Calu3 (cell line): Measurements from ENCODE around the gene STX8. TPM values are rescaled to one million over a fixed set of nuclear protein-coding genes. Genes with fewer than 3 reads are reported as not detected.

Experiments
- BruUV-seq: library from RNA; stranded (reverse); fragments of 400-500 nt; replicated peaks from 2 replicates; lab custom pipeline; 2021; lab: Mats Ljungman, UMichigan
- CTCF ChIA-PET: fragments of 300-600 bp; sonication (Branson Sonifier 250); formaldehyde crosslinking; loops from one replicate; lab custom pipeline; 2022; ENCODE audit warnings: antibody characterized with exemption; lab: Charles Lee
- DNase-seq: peaks from one replicate; pipeline ENCODE4 v3.0.0; 2022
- H3K27ac Mint-ChIP-seq: one replicate; pipeline ENCODE4 v1.8.0; 2022; ENCODE audit warnings: mixed read lengths; ENCODE audit not compliant: unreplicated experiment
- H3K27me3 Mint-ChIP-seq: one replicate; pipeline ENCODE4 v1.8.0; 2022; ENCODE audit warnings: mixed read lengths; ENCODE audit not compliant: unreplicated experiment
- H3K36me3 Mint-ChIP-seq: one replicate; pipeline ENCODE4 v1.8.0; 2022; ENCODE audit warnings: mild to moderate bottlenecking, moderate library complexity, mixed read lengths; ENCODE audit not compliant: insufficient read depth, unreplicated experiment
- H3K4me1 Mint-ChIP-seq: one replicate; pipeline ENCODE4 v1.8.0; 2022; ENCODE audit warnings: mild to moderate bottlenecking, low read depth, mixed read lengths; ENCODE audit not compliant: unreplicated experiment
- H3K4me3 Mint-ChIP-seq: one replicate; pipeline ENCODE4 v1.8.0; 2022; ENCODE audit warnings: mild to moderate bottlenecking, low read depth, moderate library complexity, mixed read lengths; ENCODE audit not compliant: unreplicated experiment
- H3K9me3 Mint-ChIP-seq: one replicate; pipeline ENCODE4 v1.8.0; 2022; ENCODE audit warnings: low read depth, mixed read lengths; ENCODE audit not compliant: unreplicated experiment
- CTCF ChIP-seq: fragments of 200-600 bp; IDR thresholded peaks from one replicate; pipeline ENCODE4 v1.8.0; 2022; ENCODE audit warnings: antibody characterized with exemption; ENCODE audit not compliant: unreplicated experiment
- intact Hi-C: fragments of 100-400 bp; cut with micrococcal nuclease; formaldehyde crosslinking; loops from one replicate; pipeline ENCODE4 v1.10.0; 2022; ENCODE audit not compliant: unreplicated experiment
- total RNA-seq: library from RNA; stranded (reverse); gene quantifications from 2 replicates; pipeline ENCODE4 v1.2.3, GENCODE V29; 2022

Gene STX8
- total RNA-seq, 1 experiment from 2014 or later, result 32.4 TPM

- H3K27me3 Mint-ChIP-seq, result no peaks in the 10 kb centered on the region
- no peaks in the 10 kb centered on the region for H3K4me1 Mint-ChIP-seq
- H3K4me3 Mint-ChIP-seq, result no peak overlapping the region
- DNase-seq, result no peak
- no peak overlapping the region for H3K27ac Mint-ChIP-seq
- no peak for TF ChIP-seq CTCF
- H3K9me3 Mint-ChIP-seq, result no peaks in the 10 kb centered on the region
- intact Hi-C loops, result no loop called here
- BruUV-seq, result no TSS peak
- no peaks in the 10 kb centered on the region for H3K36me3 Mint-ChIP-seq
- CTCF ChIA-PET, result no interaction called here
These were observed 101.9 kb downstream of the STX8 start for GRCh38 chr17:9473711-9474110.

GRCh38 chr17:9472541-9472940 lies 103.1 kb downstream of the STX8 start:
- no peaks in the 10 kb centered on the region for H3K36me3 Mint-ChIP-seq
- CTCF ChIA-PET, result no interaction called here
- BruUV-seq, result no TSS peak
- H3K4me1 Mint-ChIP-seq, result no peaks in the 10 kb centered on the region
- H3K27me3 Mint-ChIP-seq, result no peaks in the 10 kb centered on the region
- DNase-seq, result no peak
- H3K4me3 Mint-ChIP-seq, result no peak overlapping the region
- no peaks in the 10 kb centered on the region for H3K9me3 Mint-ChIP-seq
- no peak overlapping the region for H3K27ac Mint-ChIP-seq
- no peak for TF ChIP-seq CTCF
- intact Hi-C loops, result no loop called here

- no peaks in the 10 kb centered on the region for H3K36me3 Mint-ChIP-seq
- no peaks in the 10 kb centered on the region for H3K27me3 Mint-ChIP-seq
- CTCF ChIA-PET, result no interaction called here
- no peak overlapping the region for H3K27ac Mint-ChIP-seq
- no TSS peak for BruUV-seq
- DNase-seq, result no peak
- no peak for TF ChIP-seq CTCF
- H3K9me3 Mint-ChIP-seq, result no peaks in the 10 kb centered on the region
- H3K4me3 Mint-ChIP-seq, result no peak overlapping the region
- no peaks in the 10 kb centered on the region for H3K4me1 Mint-ChIP-seq
- intact Hi-C loops, result no loop called here
These were observed 103.5 kb downstream of the STX8 start for GRCh38 chr17:9472094-9472493.

- no peaks in the 10 kb centered on the region for H3K9me3 Mint-ChIP-seq
- intact Hi-C loops, result no loop called here
- CTCF ChIA-PET, result interaction anchor here (0.6 kb wide), 1 partner anchor 139 kb away, joined by 3 read pairs; no protein-coding TSS in a partner anchor
- DNase-seq, result no peak
- no peaks in the 10 kb centered on the region for H3K4me1 Mint-ChIP-seq
- H3K27ac Mint-ChIP-seq, result no peak overlapping the region
- H3K36me3 Mint-ChIP-seq, result no peaks in the 10 kb centered on the region
- TF ChIP-seq CTCF, result no peak
- no peaks in the 10 kb centered on the region for H3K27me3 Mint-ChIP-seq
- no peak overlapping the region for H3K4me3 Mint-ChIP-seq
- no TSS peak for BruUV-seq
These were observed 105.4 kb downstream of the STX8 start for GRCh38 chr17:9470171-9470570.
